ENCODE data around the gene IL3. TPM values are rescaled to one million over a fixed set of nuclear protein-coding genes. Genes with fewer than 3 reads are reported as not detected.

IL3 gene
- total RNA-seq, 2 donors from 2014 or later, result 0.36 TPM; not detected in 1

GRCh38 chr5:132067451-132067850, 7.0 kb downstream of the IL3 start:
- DNase-seq (ENCODE audit: low spot score) (peak; percentile 49), ATAC-seq (no peak)
- H3K27ac Mint-ChIP-seq, result peak overlapping the region in 1 of 2 donors; percentile 20
- no peak overlapping the region for H3K4me3 Mint-ChIP-seq
- H3K4me1 Mint-ChIP-seq (ENCODE audit: low read depth in 2 of 2), result peaks cover 43 to 60% of the 10 kb centered on the region in 2 donors
- H3K27me3 Mint-ChIP-seq, result peaks cover 0 to 2% of the 10 kb centered on the region in 2 donors
- no peaks in the 10 kb centered on the region for H3K36me3 Mint-ChIP-seq
- H3K9me3 Mint-ChIP-seq, result no peaks in the 10 kb centered on the region

GRCh38 chr5:132067941-132068808, 7.7 kb downstream of the IL3 start:
- Mint-ChIP-seq H3K4me1 (ENCODE audit: low read depth in 2 of 2) (peaks cover 42 to 63% of the 10 kb centered on the region in 2 donors), H3K27me3 (peaks cover 0 to 2% of the 10 kb centered on the region in 2 donors), H3K9me3 (no peaks in the 10 kb centered on the region), H3K36me3 (no peaks in the 10 kb centered on the region), H3K27ac (no peak overlapping the region), H3K4me3 (no peak overlapping the region)
- ATAC-seq (no peak), DNase-seq (ENCODE audit: low spot score) (peak; percentile 57)

GRCh38 chr5:132069561-132069960, 9.1 kb downstream of the IL3 start:
- Mint-ChIP-seq H3K4me1 (ENCODE audit: low read depth in 2 of 2) (peaks cover 31 to 59% of the 10 kb centered on the region in 2 donors), H3K36me3 (no peaks in the 10 kb centered on the region), H3K4me3 (no peak overlapping the region), H3K27me3 (peaks cover 0 to 2% of the 10 kb centered on the region in 2 donors), H3K9me3 (no peaks in the 10 kb centered on the region), H3K27ac (peak overlapping the region in 1 of 2 donors; percentile 55)
- ATAC-seq (no peak), DNase-seq (ENCODE audit: low spot score) (peak; percentile 58)

GRCh38 chr5:132069994-132070393, 9.5 kb downstream of the IL3 start:
- ATAC-seq (no peak), DNase-seq (ENCODE audit: low spot score) (peak; percentile 13)
- Mint-ChIP-seq H3K4me1 (ENCODE audit: low read depth in 2 of 2) (peaks cover 26 to 59% of the 10 kb centered on the region in 2 donors), H3K27ac (no peak overlapping the region), H3K36me3 (no peaks in the 10 kb centered on the region), H3K4me3 (no peak overlapping the region), H3K9me3 (no peaks in the 10 kb centered on the region), H3K27me3 (peaks cover 0 to 2% of the 10 kb centered on the region in 2 donors)

GRCh38 chr5:132070460-132071337, 10.2 kb downstream of the IL3 start:
- Mint-ChIP-seq H3K4me1 (ENCODE audit: low read depth in 2 of 2) (peaks cover 20 to 53% of the 10 kb centered on the region in 2 donors), H3K9me3 (no peaks in the 10 kb centered on the region), H3K36me3 (no peaks in the 10 kb centered on the region), H3K4me3 (no peak overlapping the region), H3K27me3 (peaks cover 0 to 2% of the 10 kb centered on the region in 2 donors), H3K27ac (no peak overlapping the region)
- DNase-seq (ENCODE audit: low spot score) (peak; percentile 47), ATAC-seq (no peak)

- Mint-ChIP-seq H3K4me3 (no peak overlapping the region), H3K27me3 (no peaks in the 10 kb centered on the region), H3K4me1 (ENCODE audit: low read depth in 2 of 2) (peaks cover 20 to 49% of the 10 kb centered on the region in 2 donors), H3K36me3 (no peaks in the 10 kb centered on the region), H3K27ac (peak overlapping the region in 1 of 2 donors; percentile 66), H3K9me3 (no peaks in the 10 kb centered on the region)
- no peak for ATAC-seq
- no peak for DNase-seq (ENCODE audit: low spot score)
Measured at GRCh38 chr5:132071338-132071707, 10.9 kb downstream of the IL3 start.

GRCh38 chr5:132072070-132072469, 11.6 kb downstream of the IL3 start:
- ATAC-seq, result no peak
- peak overlapping the region in 1 of 2 donors; percentile 66 for H3K27ac Mint-ChIP-seq
- DNase-seq (ENCODE audit: low spot score), result no peak
- peaks cover 20 to 48% of the 10 kb centered on the region in 2 donors for H3K4me1 Mint-ChIP-seq (ENCODE audit: low read depth in 2 of 2)
- H3K9me3 Mint-ChIP-seq, result no peaks in the 10 kb centered on the region
- H3K4me3 Mint-ChIP-seq, result no peak overlapping the region
- H3K36me3 Mint-ChIP-seq, result no peaks in the 10 kb centered on the region
- no peaks in the 10 kb centered on the region for H3K27me3 Mint-ChIP-seq

- no peak overlapping the region for H3K4me3 Mint-ChIP-seq
- H3K27me3 Mint-ChIP-seq, result no peaks in the 10 kb centered on the region
- peaks cover 20 to 49% of the 10 kb centered on the region in 2 donors for H3K4me1 Mint-ChIP-seq (ENCODE audit: low read depth in 2 of 2)
- no peaks in the 10 kb centered on the region for H3K36me3 Mint-ChIP-seq
- H3K9me3 Mint-ChIP-seq, result no peaks in the 10 kb centered on the region
- H3K27ac Mint-ChIP-seq, result peak overlapping the region in 1 of 2 donors; percentile 66
- DNase-seq (ENCODE audit: low spot score) (no peak), ATAC-seq (no peak)
Measured at GRCh38 chr5:132072528-132072927, 12.1 kb downstream of the IL3 start.

GRCh38 chr5:132073231-132074013, 13.0 kb downstream of the IL3 start, which contains the start of gene CSF2:
Gene CSF2 (plus strand): TSS chr5:132073789. CDS start chr5:132073824, 35 bp downstream.
- DNase-seq (ENCODE audit: low spot score) (no peak), ATAC-seq (peak; percentile 54 to 67)
- H3K4me3 Mint-ChIP-seq, result peak within 1 kb of the TSS; percentile 36
- H3K4me1 Mint-ChIP-seq (ENCODE audit: low read depth in 2 of 2), result peaks cover 20 to 50% of the 10 kb centered on the region in 2 donors
- no peaks in the 10 kb centered on the region for H3K36me3 Mint-ChIP-seq
- no peaks in the 10 kb centered on the region for H3K27me3 Mint-ChIP-seq
- peak within 1 kb of the TSS in 1 of 2 donors; percentile 77 for H3K27ac Mint-ChIP-seq
- no peaks in the 10 kb centered on the region for H3K9me3 Mint-ChIP-seq

- no peak for ATAC-seq
- Mint-ChIP-seq H3K4me3 (peak overlapping the region; percentile 36), H3K27me3 (no peaks in the 10 kb centered on the region), H3K27ac (peak overlapping the region in 1 of 2 donors; percentile 77), H3K36me3 (no peaks in the 10 kb centered on the region), H3K4me1 (ENCODE audit: low read depth in 2 of 2) (peaks cover 16 to 44% of the 10 kb centered on the region in 2 donors), H3K9me3 (no peaks in the 10 kb centered on the region)
- DNase-seq (ENCODE audit: low spot score), result no peak
Measured at GRCh38 chr5:132074091-132074771, 13.8 kb downstream of the IL3 start.

- no peak for ATAC-seq
- DNase-seq (ENCODE audit: low spot score), result no peak
- H3K36me3 Mint-ChIP-seq, result no peaks in the 10 kb centered on the region
- H3K27ac Mint-ChIP-seq, result peak overlapping the region in 1 of 2 donors; percentile 70
- peaks cover 13 to 44% of the 10 kb centered on the region in 2 donors for H3K4me1 Mint-ChIP-seq (ENCODE audit: low read depth in 2 of 2)
- no peak overlapping the region for H3K4me3 Mint-ChIP-seq
- H3K27me3 Mint-ChIP-seq, result no peaks in the 10 kb centered on the region
- no peaks in the 10 kb centered on the region for H3K9me3 Mint-ChIP-seq
Measured at GRCh38 chr5:132074772-132075718, 14.6 kb downstream of the IL3 start.

- no peaks in the 10 kb centered on the region for H3K36me3 Mint-ChIP-seq
- no peak overlapping the region for H3K4me3 Mint-ChIP-seq
- ATAC-seq, result no peak
- peak overlapping the region in 1 of 2 donors; percentile 70 for H3K27ac Mint-ChIP-seq
- no peaks in the 10 kb centered on the region for H3K9me3 Mint-ChIP-seq
- H3K27me3 Mint-ChIP-seq, result no peaks in the 10 kb centered on the region
- peaks cover 12 to 47% of the 10 kb centered on the region in 2 donors for H3K4me1 Mint-ChIP-seq (ENCODE audit: low read depth in 2 of 2)
- DNase-seq (ENCODE audit: low spot score), result no peak
Measured at GRCh38 chr5:132075719-132076077, 15.2 kb downstream of the IL3 start.

Measured in natural killer cell treated with Interleukin-12 subunit alpha and Interleukin-12 subunit beta and Interleukin-15 and Interleukin-18, amount 100 ng/mL, for 72 hours (primary cell).